A172 (cell line): ENCODE measurements around the gene RBM34. TPM values are rescaled to one million over a fixed set of nuclear protein-coding genes. Genes with fewer than 3 reads are reported as not detected.
"Not testable (repeated sequence)": the region's sequence is repeated elsewhere in the genome, so short reads cannot be mapped to it uniquely, and the experiment has no call there.

Experiments used
- DNase-seq: peaks from one replicate; pipeline ENCODE4 v3.0.0-alpha.2; 2015; ENCODE audit warnings: low spot score
- total RNA-seq: library from RNA; depleted of rRNA; stranded (reverse); fragments of >200 nt; shearing (Covaris generic); gene quantifications from 2 replicates; pipeline ENCODE4 v1.2.3, GENCODE V29; 2014; rRNA removed

RBM34 gene, protein sequence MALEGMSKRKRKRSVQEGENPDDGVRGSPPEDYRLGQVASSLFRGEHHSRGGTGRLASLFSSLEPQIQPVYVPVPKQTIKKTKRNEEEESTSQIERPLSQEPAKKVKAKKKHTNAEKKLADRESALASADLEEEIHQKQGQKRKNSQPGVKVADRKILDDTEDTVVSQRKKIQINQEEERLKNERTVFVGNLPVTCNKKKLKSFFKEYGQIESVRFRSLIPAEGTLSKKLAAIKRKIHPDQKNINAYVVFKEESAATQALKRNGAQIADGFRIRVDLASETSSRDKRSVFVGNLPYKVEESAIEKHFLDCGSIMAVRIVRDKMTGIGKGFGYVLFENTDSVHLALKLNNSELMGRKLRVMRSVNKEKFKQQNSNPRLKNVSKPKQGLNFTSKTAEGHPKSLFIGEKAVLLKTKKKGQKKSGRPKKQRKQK
- total RNA-seq = 131 and 170 TPM in 2 replicates

DNA sequence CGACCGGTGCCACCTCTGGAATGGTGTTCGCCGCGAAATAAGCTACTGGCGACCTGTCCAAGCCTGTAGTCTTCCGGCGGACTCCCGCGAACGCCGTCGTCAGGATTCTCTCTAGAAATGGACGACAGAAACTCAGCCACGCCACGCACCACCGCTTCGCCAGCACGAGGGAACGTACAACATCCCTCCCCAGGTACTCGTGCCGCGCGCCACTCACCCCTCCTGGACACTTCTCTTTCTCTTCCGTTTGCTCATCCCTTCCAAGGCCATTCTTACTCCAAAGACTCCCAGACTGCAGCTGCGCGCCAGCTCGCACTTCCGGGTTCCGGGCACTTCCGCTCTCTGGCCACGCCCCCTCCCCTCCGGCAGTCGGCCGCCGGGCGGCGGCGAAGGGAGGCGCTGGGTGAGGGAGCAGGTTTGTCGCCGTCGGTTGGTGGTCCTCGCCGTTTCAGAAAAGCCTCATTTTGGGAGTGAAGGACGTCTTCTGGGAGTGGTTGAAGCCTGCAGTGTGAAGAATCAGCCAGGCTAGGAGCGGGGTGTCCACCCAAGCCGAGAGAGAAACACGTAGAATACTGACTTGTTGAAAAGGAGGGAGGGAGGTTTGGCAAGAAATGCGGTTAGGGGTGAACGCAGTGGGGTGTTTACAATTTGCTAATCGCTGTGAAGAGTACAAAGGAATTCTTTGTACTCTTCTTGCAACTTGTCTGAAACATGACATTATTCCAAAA is at the start of gene RBM34:
Gene RBM34, minus strand, starts transcription at position 294 of the 728 bp plus-strand sequence. Its CDS starts 24 bp downstream, at position 270.
- peak; percentile 87 for DNase-seq

DNA sequence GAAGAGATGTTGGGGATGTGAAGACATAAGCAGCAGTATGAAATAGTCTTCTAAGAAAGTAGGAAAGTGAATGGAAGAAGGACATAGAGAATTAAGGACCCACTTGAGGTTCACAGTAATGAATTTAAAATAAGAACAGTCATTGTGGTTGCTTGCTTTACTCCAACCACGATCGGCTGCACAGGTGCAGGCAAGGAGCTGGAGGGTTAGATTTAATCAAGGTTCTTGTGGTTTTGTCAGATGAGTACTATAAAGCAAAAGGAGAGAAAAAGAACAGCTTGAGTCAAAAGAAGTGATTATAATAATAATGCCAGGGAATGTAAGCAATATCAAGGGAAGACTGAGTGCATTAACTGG is 46.1 kb upstream of the RBM34 start:
- peak; percentile 14 for DNase-seq

DNA sequence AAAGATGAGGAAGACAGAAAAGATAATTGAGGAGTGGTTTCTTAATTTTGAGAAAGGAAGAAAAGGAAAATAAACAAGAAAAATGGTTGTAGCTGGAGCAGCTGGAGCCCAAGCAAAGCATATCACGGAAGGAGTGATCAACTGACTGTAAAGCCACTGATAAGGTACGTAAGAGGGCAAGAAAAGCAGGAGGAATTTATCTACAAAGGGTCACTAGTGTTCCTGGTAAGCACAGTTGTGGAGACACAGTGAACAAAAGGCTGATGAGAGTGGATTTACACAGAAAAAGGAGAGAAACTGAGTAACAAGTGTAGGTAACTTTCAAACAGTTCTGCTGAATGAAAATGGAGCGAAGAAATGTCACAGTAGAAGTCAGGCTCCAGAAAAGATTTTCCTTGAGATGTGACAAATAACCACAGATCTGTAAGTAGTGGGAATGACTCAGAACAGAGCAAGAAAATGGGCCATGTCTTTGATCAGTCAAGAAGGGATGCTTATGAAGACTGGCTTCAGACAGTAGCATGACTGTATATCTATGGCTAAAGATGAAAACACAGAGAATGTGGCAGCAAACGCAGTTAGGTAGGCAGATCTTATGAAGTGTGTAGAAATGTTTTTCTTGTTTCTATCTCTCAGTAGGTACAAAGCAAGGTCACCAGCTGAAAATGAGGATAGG is 45.6 kb upstream of the RBM34 start:
- peak; percentile 15 for DNase-seq

DNA sequence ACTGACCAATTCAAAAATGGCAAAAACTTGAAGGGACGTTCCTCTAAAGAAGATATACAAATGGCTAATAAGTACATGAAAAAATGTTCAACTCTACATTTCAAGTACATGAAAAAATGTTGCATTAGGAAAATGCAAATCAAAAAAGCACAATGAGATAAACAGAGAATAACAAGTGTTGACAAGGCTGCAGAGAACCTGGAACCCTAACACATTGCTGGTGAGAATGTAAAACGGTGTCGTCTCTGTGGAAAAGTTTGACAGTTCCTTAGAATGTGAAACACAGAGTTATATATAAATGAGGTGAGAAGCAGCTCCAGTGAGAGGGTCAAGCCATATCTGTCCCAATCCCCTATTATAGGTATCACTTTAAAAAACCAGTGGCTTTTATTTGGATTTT is 44.6 kb upstream of the RBM34 start:
- DNase-seq = no peak

DNA sequence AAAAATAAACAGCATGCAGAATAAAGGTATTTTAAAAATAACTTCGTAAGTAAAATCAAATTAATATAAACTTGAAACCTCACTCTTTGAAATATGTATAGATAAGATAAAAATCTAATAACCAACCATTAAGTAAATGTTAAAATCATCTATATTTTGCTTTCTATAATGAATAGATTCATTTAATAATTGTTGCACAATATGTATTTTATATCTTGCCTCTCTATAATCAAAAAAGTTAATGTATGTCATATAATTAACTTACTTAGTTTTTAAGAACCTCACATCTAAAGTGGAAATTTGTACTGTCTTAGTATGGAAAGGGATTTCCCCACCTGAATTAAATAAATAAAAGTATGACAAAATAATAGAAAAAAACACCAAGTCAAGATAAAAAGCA is 42.4 kb upstream of the RBM34 start:
- no peak for DNase-seq

DNA sequence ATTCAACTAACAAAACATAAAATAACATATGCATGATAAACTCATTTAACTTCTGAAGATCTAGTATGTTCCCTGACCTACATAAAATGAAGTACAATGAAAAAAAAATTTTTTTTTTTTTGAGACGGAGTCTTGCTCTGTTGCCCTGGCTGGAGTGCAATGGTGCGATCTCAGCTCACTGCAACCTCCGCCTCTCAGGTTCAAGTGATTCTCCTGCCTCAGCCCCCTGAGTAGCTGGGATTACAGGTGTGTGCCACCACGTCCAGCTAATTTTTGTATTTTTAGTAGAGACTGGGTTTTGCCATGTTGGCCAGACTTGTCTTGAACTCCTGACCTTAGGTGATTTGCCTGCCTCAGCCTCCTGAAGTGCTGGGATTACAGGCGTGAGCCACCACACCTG is 41.4 kb upstream of the RBM34 start:
- DNase-seq = not testable (repeated sequence)

DNA sequence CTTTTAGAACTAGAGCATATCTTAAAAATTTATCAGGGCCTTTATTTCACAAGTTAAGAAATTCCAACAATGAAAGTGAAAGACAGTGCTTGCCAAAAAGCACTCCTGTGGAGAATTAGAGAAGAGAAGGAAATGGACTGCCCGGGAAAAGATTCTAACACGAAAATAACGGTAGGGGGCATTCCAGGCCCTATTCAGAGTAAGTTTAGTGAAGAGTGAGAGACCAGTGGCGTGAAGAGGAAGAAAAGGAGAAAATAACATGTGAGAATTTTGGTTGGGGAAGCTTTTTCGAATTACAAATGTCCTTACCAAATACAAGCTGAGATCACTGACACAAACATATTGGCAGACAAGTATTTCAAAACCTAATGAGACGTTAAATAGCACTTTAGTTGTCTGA is 38.4 kb upstream of the RBM34 start:
- DNase-seq = no peak

DNA sequence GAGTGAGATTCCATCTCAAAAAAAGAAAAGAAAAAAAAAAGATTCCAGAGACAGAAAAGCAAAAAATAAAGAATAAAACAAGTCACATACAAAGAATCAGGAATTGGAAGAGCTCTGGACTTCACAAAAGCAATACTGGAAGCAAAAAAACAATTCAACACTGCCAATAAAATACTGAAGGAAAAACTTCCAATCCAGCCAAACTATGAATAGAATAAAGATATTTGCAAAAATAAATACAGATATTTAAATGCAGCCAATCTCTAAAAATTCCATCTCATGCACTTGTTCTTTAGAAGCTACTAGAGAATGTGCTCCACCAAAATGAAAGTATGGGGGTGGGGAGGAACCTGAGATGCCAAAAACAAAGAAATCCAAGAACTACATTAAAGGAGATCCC is 29.4 kb upstream of the RBM34 start:
- DNase-seq = no peak

DNA sequence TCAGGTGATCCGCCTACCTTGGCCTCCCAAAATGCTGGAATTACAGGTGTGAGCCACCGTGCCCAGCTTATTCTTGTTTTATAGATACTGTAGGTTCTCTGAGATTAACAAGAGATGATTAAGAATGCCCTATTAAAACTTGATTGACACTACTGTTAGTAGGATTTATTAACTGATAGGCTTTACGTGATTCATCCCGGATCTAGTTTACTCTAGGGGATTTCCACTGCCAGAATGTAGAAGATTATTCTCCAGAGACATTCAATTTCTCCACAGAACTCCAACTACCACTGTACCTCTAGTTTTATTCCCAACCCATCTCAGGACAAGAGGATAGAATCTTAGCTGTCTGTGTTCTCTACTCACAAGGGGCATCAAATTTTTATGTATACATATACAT is 26.3 kb upstream of the RBM34 start:
- no peak for DNase-seq

DNA sequence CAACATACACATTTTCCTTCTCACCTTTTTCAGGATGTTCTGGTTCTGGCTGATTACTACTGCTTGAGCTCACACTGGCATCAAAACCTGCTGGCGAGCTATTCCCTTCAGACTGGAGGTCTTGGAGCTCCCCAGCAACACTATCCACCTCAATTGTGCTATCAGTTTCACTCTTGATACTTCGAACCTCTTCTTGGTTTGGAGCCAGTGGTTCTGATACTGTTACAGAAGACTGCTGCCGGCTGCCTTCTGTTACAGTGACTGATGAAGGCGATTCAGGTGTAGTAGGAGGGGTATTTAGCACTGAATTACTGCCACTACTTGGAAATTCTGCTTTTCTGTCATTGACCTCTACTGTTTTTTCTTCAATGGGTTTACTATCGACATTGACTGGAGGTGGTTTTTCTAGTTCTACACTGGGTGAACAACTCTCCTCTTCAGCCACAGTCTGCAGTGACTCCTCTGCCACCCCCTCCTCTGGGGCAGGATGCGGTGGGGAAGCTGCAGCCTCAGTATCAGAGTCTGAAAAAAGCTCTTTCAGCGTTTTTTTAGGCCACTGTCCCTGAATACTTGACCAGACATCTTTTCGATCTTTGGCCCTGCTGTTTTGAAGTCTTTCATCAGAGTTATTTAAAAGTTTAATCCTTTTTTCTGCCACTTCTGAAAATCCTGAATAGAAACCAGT is 20.7 kb upstream of the RBM34 start:
- DNase-seq = no peak

DNA sequence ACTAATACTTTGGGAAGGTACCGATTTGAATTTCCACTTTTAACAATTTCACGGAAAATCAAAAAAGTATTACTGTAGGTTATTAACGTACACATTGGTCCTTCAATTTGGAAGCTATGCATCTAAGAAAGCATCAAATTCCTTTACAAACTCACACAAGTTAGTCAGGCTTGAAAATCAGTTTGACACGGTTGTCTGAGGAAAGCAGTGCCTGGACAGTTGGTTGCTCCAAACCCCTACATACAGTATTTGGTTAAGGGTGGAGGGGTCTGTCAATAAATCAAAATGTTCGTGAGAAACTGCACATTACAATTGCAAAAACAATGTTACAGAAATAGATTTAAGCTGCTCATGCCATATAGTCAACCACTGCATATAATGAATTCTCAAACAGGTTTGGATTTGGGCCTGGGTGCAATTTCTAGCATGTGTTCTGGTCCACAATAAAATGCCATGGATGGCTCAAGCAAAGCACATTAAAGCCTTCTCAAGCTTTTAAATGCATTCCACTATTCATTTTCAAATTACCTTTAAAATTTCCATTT is 19.9 kb upstream of the RBM34 start:
- DNase-seq = no peak

DNA sequence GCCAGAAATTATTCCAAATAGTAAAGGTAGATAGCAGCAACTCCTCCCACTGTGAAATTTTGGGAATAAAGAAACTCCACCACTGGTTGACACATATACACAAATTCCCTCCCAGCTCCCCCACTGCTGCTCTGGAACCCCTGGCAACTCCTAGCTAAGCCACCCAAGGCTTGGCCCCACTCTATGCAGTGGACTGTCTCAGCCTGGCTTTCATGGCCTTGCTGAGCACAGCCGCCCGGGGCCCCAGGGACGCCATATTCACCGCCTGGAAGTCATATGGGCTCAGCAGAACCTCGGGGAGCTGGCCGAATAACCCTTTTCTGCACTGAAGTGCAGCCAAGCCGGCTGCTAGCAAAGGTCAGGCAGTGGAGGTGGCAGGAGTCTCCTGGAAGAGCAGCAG is 15.4 kb upstream of the RBM34 start:
- DNase-seq = no peak

DNA sequence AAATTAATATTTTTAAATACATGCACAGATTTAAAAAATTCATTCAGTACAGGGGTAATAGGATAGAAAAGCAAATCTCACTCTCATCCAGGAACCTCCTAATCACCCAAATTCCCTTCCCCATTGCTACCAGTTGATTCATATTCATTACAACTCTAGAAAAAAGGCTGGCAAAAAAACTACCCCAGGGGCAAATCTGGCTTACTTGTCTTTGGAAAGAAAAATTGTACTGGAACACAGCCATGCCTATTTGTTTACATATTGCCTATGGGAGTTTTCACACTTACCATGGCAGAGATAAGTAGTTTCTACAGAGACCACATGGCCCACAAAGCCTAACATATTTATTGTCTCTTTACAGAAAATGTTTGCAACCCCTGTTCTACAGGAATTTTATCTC is 8.9 kb upstream of the RBM34 start:
- no peak for DNase-seq

DNA sequence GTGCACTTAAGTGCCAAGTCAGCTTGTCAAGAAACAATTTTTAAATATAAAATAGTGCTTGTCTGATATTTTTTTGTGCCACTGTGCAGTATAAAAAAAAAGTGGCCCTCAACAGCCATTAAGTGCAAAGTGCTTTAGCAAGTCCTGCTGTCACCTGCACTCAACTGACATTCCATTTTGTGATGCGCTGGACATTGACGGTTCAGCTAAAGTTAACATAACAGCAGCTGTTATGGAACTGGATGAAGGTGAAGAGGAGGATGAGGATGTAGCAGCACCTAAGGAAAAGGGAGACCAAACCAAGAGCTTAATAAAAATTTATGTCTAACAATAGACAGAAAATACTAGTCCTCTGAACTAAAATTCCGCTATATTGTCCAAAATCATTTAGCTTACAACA is 7.3 kb upstream of the RBM34 start:
- DNase-seq = no peak

DNA sequence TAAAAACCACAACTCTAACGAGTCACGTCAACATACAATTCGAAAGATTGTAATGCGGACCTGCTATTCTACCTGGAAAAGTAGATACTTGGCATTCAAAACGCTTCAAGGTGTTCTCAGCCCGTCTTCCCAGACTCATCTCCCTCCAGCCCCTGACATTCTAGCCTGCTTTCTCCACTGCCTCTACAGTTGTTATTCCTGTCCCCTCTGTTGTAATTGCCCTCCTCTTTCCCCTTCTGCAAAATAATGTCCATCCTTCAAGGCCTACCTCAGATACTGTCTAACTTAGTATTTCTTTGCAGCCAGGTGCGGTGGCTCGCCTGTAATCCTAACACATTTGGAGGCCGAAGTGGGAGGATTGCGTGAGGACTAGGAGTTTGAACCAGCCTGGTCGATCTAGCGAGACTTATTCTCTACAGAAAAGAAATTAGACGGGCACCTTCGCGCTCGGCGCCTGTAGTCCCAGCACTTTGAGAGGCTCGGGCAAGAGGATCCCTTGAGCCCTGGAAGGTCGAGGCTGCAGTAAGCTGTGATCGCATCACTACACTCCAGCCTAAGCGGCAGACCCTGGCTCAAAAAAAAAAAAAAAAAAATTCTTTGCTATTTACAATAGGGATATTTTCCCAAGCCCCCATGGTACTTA is 756 bp upstream of the RBM34 start:
- DNase-seq = no peak

DNA sequence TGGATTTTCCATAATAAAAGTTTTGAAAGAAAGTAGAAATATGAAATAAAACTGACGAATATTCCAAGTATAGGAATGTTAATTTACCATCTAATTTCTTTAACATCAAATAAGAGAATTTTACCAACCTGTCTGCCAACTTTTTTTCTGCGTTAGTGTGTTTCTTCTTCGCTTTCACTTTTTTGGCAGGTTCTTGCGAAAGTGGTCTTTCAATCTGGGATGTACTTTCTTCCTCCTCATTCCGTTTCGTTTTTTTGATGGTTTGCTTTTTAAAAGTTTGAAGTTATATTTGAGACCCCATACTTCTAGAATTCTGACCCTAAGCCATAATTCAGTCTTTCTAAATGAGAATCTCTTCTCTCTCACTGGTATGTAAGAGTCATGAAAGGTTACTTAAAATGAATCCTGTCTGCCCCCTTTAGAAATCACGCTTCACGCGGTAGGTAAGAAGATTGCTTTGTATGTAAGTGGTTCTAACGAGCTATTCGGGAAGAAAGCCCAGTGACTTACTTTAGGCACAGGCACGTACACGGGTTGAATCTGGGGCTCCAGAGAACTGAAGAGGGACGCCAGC is 580 bp downstream of the RBM34 start:
- DNase-seq = no peak

DNA sequence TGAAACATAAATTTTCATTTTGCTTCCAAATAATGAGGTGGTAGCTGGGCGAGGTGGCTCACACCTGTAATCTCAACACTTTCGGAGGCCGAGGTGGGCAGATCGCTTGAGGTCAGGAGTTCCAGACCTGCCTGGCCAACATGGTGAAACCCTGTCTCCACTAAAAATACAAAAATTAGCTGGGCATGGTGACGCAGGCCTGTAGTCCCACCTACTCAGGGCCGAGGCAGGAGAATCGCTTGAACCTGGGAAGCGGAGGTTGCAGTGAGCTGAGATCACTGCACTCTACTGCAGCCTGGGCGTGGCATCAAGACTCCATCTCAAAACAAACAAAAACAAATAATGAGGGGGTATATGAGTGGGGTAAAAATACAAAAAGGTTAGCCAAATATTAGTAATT is 1.1 kb downstream of the RBM34 start:
- peak; percentile 21 for DNase-seq

DNA sequence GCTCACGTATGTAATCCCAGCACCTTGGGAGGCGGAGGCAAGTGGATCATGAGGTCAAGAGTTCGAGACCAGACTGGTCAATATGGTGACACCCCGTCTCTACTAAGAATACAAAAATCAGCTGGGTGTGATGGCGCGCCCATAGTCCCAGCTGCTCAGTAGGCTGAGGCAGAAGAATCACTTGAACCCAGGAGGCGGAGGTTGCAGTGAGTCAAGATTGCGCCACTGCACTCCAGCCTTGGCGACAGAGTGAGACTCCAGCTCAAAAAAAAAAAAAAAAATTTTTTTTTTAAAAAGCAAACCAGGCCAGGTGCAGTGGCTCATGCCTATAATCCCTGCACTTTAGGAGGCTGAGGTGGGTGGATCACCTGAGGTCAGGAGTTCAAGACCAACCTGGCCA is 1.8 kb downstream of the RBM34 start:
- DNase-seq = not testable (repeated sequence)

DNA sequence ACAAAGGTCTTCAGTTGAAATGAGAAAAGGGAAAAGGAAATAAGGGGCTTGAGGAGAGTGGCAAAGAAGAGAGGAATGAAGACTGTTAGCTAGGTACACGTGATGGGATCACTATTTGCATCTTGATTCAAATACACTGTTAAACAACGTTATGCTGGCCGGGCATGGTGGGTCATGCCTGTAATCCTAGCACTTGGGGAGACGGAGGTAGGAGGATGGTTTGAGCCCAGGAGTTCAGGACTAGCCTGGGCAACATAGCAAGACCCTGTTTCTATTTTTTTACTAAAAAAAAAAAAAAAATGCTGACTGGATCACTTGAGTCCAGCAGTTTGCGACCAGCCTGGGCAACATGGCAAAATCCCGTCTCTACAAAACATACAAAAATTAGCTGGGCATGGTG is 2.4 kb downstream of the RBM34 start:
- DNase-seq = no peak

DNA sequence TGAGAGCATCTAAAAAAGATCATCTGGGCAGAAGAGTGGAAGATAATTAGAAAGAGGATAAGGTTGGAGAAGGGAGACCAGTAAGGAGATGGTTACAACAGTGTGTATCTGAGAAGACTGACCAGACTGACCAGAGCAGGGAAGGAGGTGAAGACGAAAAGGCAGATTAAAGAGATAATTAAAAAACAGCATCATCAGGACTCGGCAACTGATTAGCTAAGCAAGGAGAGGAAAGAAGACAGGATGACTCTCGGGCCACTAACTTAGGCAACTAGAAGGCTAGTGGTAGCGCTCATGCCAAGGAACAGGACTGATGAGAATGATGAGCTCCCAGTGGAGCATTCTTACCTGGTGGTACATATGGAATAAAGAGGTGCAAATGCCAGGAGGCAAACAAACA is 3.9 kb downstream of the RBM34 start:
- no peak for DNase-seq

DNA sequence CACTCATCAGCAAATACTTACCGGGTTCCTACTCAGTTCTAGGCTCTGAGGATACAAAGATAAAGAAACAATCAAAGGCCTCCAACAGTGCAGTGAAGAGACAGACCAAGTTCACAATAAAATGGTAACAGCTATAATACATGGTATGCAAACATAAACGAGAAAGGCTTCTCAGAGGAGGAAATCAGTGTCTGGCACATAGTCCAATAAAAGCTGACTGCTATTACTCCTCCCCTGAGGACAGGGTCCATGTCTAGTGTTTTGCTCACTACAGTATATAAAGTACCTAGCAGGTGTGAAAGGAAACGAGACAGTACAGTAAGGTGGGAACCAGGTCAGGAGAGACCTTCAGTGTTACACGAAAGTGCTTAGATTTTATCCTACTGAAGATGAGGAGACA is 4.3 kb downstream of the RBM34 start:
- no peak for DNase-seq
